NCI-H1092 (cell line): ENCODE results near the gene BCAS4.
"Not testable (repeated sequence)": the region's sequence is repeated elsewhere in the genome, so short reads cannot be mapped to it uniquely, and the experiment has no call there.

Source experiments
- DNase-seq: peaks from one replicate; lab custom pipeline; 2025; lab: John Stamatoyannopoulos, UW

BCAS4 gene

DNA sequence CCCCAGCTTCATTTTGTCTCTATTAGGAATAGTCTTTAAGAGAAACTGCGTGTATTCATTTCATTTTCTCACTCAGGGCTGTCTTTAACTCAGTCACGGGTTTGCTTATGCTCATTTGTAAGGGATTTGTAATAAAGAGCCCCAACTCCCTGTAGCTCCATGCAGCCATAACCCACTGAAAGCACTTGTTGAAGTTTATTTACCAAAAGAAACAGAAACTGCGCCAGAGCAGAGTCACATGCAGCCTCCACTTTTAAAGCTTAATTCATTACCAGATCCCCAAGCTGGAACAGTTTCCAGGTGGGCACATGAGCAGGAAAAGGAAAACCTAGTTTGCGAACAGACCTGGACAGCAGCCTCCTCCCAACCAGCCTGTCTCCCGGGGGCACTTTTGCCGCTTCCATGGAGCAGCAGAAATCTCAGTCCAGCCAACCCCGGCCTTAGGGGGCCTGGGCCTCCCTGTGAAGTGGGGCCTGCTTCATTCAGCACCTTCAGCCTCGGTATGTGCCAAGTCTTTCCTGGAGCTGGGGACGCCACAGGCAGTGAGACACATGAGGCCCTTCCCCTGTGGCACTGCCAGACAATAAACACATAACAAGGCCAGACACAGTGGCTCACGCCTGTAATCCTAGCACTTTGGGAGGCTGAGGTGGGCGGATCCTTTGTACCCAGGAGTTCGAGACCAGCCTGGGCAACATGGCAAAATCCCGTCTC is 4.5 kb downstream of the BCAS4 start:
- no peak for DNase-seq

- DNase-seq = no peak
Measured at GRCh38 chr20:50799890-50800550, 5.2 kb downstream of the BCAS4 start.

GRCh38 chr20:50800986-50801746 is 6.3 kb downstream of the BCAS4 start:
- DNase-seq = not testable (repeated sequence)

GRCh38 chr20:50801747-50802125 is 6.9 kb downstream of the BCAS4 start:
- DNase-seq = no peak

DNA sequence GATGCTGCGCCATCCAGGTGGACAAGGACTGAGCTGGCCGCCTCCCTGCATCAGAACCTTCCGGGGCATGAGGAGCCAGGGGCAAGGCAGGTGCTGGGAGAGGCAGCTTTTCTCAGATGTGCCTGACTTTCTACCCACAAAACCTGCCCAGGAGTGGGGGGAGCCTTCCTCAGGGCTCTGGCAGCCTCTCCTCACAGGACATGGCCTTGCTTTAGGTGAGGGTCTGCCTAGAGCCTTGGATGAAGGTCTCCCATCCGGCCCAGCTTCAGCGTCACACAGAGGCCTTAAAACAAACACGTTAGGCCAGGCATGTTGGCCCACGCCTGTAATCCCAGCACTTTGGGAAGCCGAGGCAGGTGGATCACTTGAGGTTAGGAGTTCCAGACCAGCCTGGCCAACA is 7.4 kb downstream of the BCAS4 start:
- no peak for DNase-seq

DNA sequence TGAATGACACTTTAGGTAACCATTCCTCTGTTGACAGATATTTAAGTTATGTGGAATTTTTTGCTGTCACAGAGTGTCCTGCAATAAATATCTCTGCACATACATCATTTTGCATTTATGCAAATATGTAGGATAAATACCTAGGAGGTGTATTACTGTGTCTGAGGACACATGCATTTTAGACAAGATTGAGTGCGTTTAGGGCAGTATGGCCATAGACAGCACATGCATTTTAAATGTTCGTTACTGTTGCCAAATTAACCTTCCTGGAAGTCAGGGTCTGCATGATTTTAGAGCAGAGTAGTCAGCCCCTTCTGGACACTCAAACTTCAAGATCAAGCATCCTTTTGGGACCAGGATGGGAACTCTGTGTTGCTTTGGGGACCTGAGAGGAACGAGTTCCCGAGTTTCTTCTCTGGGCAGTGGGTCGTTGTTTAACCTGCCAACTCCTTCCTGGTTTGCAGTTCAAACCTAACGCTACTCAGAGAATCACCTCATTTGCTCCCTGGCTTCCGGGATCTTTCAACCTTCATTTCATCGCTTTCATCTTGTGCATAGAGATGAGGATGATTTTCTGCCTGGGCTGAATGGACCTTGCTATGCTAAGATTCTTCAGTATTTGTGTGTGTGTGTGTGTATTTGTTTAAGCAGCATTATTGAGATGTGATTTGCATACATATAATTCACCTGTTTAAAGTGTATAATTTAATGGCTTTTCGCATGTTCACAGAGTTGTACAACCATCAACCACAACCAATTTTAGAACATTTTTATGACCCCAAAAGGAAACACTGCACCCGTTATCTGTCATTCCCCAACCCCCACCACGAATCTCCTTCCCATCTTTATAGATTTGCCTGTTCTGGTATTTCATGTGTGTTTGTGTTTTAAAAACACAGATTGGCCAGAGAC is 9.8 kb downstream of the BCAS4 start:
- no peak for DNase-seq

- DNase-seq = no peak
Measured at GRCh38 chr20:50805349-50805684, 10.5 kb downstream of the BCAS4 start.

- DNase-seq = no peak
Measured at GRCh38 chr20:50806126-50806768, 11.4 kb downstream of the BCAS4 start.

- no peak for DNase-seq
Measured at GRCh38 chr20:50810063-50810462, 15.2 kb downstream of the BCAS4 start.

DNA sequence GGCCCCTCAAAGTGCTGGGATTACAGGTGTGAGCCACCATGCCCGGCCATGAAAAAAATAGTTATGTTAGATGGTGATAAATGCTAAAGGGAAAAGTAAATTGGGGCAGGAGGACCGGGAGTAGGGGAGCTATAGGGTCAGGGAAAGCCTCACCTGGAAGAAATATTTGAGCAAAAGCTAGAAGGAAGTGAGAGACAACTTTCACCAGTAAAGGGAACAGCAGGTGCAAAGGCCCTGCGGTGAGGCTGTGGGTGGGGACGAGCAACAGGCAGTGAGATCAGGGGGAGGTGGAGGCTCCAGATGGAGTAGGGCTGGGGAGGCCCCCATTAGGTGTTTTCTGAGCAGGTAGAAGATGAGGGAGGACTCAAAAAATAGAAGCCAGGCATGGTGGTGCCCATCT is 16.0 kb downstream of the BCAS4 start:
- DNase-seq = no peak

DNA sequence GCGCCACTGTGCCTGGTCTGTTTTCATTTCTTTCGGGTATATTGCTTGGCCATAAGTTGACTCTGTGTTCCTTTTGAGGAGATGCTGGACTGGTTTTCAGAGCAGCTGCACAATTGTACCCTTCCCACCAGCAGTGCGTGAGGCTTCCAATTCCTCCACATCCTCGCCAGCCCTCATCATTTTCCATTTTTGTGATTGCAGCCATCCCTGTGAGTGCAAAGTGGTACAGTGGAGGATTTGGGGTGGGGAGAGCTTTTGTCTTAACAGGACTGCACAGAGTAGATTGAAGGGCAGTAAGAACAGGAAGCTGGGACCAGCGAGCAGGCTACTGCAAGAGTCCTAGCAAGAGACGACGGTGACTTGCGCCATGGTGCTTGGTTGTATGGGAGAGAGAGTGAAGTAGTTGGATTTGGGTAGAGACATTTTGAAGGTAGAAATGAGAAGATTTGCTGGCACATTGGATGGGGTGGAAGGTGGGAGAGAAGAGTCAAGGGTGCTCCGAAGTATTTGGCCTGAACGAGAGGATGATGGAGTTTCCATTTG is 18.3 kb downstream of the BCAS4 start:
- no peak for DNase-seq

- no peak for DNase-seq
Measured at GRCh38 chr20:50813801-50814200, 18.9 kb downstream of the BCAS4 start.

- no peak for DNase-seq
Measured at GRCh38 chr20:50814438-50815161, 19.7 kb downstream of the BCAS4 start.

DNA sequence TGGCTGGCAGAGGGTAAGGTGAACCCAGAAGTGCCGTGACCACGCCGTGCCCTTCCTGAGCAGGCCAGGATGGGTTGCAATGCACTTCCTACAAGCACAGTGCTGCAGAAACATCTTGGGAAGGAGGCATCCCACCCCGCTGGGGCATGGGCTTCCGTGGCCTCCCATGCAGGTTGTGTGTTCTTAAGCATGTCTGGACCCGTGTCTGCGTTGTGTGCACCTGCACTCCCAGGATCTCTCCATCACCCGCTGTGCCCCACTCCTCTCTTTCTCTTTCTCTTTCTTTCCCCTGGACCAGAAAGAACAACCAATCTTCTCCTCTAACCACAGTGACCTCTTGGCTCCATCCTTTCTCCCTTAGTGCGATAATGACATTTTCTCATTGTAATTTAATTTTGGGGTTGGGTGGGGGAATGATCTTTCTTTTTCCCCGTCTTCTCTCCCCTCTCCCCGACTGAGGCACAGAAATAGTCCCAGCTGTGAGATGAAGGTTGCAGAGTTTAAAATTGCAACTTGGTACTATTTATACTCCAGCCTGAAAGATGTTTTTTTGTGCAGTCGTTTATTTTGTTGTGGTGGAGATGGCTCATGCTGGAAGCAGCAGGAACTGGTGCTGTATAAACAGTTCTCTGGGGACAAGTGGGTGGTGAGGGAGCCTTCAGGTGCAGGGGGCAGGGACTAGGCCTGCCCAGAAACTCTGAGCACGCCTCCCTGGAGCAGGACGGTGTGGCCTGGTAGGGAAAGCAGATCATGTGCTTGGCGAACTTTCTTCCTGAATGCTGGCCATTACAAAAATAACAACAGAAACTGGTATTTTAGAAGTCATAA is 20.5 kb downstream of the BCAS4 start:
- DNase-seq = no peak

GRCh38 chr20:50817776-50818172 is 22.9 kb downstream of the BCAS4 start:
- no peak for DNase-seq

- no peak for DNase-seq
Measured at GRCh38 chr20:50819349-50819748, 24.5 kb downstream of the BCAS4 start.

DNA sequence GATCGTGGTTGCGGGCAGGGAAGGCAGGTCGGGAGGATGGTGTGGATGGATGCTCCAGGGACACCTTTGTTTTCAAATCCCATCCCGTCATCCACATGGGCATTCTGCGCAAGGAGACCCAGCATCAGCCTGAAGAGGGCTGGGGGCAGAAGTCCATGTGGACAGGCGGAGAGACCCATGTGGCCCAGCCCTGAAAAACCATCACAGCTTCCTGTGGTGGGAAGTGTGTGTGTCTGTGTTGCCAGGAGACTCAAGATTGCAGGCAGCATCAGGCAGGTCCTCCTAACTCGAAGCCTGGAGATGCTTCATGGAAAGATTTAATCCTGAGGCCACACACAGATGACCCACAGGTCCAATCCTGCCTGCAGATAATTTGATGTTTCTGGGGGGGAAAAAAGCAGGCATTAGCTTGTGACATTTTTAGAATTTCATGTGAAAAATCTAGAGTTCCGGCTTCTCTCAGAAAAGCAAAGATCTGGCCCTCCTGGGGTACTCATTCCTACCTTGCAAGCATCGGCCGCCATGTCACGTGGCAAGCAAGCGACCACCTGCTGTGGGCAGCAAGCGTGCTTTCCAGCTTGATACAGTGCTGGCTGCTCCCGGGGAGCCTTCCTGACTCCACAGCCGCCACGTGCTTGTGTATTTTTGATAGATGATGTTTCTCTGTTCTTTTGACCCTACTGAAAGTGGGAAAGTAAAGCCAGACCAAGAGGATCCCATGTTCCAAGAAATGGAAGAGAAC is 25.8 kb downstream of the BCAS4 start:
- DNase-seq = no peak

DNA sequence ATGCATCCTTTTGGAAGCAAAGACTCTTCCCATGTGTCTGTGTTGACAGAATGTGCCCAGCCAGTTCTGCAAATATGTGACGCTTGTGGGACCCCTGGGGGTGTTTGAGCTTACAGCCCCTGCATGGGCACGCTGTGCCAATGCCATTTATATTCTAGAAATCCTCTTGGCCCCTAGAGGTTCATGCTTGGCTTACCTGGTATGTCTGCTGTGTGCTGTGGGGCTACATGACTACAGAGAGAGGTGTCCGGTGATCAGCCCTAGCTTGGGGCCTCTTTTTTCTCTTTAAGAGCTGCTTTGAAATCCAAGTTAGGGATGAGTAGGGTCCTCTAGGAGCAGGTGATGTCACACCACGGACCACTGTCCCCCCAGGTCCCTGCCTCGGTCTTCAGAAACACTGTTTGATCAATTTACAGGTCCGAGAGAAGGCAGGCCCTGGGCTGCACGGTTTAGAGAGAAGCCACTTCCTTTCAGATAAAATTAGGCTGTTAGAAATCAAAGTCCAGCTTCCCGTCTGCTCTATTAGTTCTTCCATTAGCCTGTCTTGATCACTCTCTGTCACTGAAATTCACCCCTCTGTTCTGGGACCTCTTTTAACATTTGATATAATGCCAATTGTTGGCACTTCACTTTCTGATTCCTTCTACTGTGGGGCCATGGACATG is 26.5 kb downstream of the BCAS4 start:
- DNase-seq = no peak

DNA sequence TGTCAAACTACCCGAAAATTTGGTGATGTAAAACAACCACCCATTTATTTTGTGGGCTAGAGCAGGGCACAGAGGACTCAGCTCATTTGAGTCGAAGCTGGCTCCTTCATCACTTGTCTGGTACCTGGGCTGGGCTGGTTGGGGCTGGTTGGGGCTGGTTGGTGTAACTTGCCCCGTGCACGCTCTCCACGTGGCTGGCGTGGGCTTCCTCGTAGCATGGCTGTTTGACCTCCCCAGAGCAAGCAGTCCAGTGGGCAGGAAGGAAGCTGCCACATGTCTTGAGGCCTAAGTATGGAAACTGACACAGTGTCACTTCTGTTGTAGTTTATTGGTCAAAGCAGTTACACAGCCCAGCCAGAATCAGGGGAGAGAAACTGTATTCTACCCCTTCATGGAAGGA is 27.1 kb downstream of the BCAS4 start:
- no peak for DNase-seq
